ENCODE measurements around the gene UGT1A3. TPM values are rescaled to one million over a fixed set of nuclear protein-coding genes. Genes with fewer than 3 reads are reported as not detected.

The UGT1A3 gene
- total and polyA plus RNA-seq, 10 of the 15 experiments (the other 5 are each of a cell fraction or from before 2014, with no cell fraction given) = not detected

- H3K4me2 ChIP-seq (ENCODE audit: control insufficient read depth, insufficient read depth) = no peak overlapping the region
- H3K79me2 ChIP-seq (ENCODE audit: control insufficient read depth, insufficient read depth, low read length) = no peaks in the 10 kb centered on the region
- WGBS (ENCODE audit: insufficient coverage, insufficient replicate concordance, low lambda C conversion rate, missing lambda C conversion rate) = 60% methylated on average over 21 of the region's 21 CpGs
- H3K27me3 ChIP-seq (replicated peaks in 1 of 2; ENCODE audit: control insufficient read depth in 2 of 2, insufficient read depth in 2 of 2, low read length in 1 of 2) = no peaks in the 10 kb centered on the region; a peak in 3 of 4 replicates
- no peaks in the 10 kb centered on the region for H4K20me1 ChIP-seq (ENCODE audit: control insufficient read depth, insufficient read depth)
- ChIA-PET SMC1A (ENCODE audit: uncharacterized antibody, unreplicated experiment) (no interaction called here), CTCF (no interaction called here), RAD21 (ENCODE audit: unreplicated experiment) (no interaction called here), POLR2A (no interaction called here)
- no peak overlapping the region for H3K4me3 ChIP-seq
- FAIRE-seq = no peak
- ATAC-seq = no peak
- no peaks in the 10 kb centered on the region for H3K4me1 ChIP-seq (ENCODE audit: control insufficient read depth, insufficient read depth, low read length)
- intact Hi-C loops (cut with micrococcal nuclease; ENCODE audit: unreplicated experiment) = no loop called here
- H3K9ac ChIP-seq (ENCODE audit: control insufficient read depth, insufficient read depth, low read length) = no peak overlapping the region
- no peaks in the 10 kb centered on the region for H3K36me3 ChIP-seq (ENCODE audit: control insufficient read depth in 2 of 2, insufficient read depth in 2 of 2, low read length in 1 of 2)
- BruUV-seq (replicated peaks) = no TSS peak
- no peak overlapping the region for H3K27ac ChIP-seq (ENCODE audit: control insufficient read depth, insufficient read depth)
- DNase-seq (ENCODE audit: low read depth, low spot score) = no peak
- H2AFZ ChIP-seq (ENCODE audit: control insufficient read depth, low read depth, low read length) = no peak overlapping the region
- in situ Hi-C loops (cut with MboI) = no loop called here
- H3K9me3 ChIP-seq (replicated peaks; ENCODE audit: control insufficient read depth, insufficient read depth, low read length) = no peaks in the 10 kb centered on the region
- TF ChIP-seq BCL11A (IDR thresholded peaks at IDR 0.05; ENCODE audit: low read depth, low read length) = no peak
- TF ChIP-seq BCL3 (IDR thresholded peaks at IDR 0.05; ENCODE audit: borderline replicate concordance, insufficient read depth, low read depth, low read length, poor library complexity, severe bottlenecking) = no peak
- TF ChIP-seq SUZ12 (IDR thresholded peaks at IDR 0.05; ENCODE audit: unreplicated experiment) = no peak
- TF ChIP-seq CEBPZ (IDR thresholded peaks at IDR 0.05; ENCODE audit: low read depth, low read length) = no peak
- TF ChIP-seq TARDBP (IDR thresholded peaks at IDR 0.05; ENCODE audit: borderline replicate concordance) = no peak
- TF ChIP-seq RELA (IDR thresholded peaks at IDR 0.05; ENCODE audit: borderline replicate concordance, partially characterized antibody) = no peak
- TF ChIP-seq HDAC6 (IDR thresholded peaks at IDR 0.05; ENCODE audit: unreplicated experiment) = no peak
- TF ChIP-seq NR2C2 (IDR thresholded peaks at IDR 0.05; ENCODE audit: borderline replicate concordance, control insufficient read depth, insufficient read length, low read depth) = no peak
- no peak for TF ChIP-seq SUPT20H (IDR thresholded peaks at IDR 0.05; ENCODE audit: borderline replicate concordance, control insufficient read depth, low read depth, low read length)
- no peak for TF ChIP-seq ASH2L (IDR thresholded peaks at IDR 0.05; ENCODE audit: borderline replicate concordance, low read depth)
- TF ChIP-seq, protein P1, sequence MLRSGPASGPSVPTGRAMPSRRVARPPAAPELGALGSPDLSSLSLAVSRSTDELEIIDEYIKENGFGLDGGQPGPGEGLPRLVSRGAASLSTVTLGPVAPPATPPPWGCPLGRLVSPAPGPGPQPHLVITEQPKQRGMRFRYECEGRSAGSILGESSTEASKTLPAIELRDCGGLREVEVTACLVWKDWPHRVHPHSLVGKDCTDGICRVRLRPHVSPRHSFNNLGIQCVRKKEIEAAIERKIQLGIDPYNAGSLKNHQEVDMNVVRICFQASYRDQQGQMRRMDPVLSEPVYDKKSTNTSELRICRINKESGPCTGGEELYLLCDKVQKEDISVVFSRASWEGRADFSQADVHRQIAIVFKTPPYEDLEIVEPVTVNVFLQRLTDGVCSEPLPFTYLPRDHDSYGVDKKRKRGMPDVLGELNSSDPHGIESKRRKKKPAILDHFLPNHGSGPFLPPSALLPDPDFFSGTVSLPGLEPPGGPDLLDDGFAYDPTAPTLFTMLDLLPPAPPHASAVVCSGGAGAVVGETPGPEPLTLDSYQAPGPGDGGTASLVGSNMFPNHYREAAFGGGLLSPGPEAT (IDR thresholded peaks at IDR 0.05; ENCODE audit: low read depth) = no peak
- TF ChIP-seq, protein P2, sequence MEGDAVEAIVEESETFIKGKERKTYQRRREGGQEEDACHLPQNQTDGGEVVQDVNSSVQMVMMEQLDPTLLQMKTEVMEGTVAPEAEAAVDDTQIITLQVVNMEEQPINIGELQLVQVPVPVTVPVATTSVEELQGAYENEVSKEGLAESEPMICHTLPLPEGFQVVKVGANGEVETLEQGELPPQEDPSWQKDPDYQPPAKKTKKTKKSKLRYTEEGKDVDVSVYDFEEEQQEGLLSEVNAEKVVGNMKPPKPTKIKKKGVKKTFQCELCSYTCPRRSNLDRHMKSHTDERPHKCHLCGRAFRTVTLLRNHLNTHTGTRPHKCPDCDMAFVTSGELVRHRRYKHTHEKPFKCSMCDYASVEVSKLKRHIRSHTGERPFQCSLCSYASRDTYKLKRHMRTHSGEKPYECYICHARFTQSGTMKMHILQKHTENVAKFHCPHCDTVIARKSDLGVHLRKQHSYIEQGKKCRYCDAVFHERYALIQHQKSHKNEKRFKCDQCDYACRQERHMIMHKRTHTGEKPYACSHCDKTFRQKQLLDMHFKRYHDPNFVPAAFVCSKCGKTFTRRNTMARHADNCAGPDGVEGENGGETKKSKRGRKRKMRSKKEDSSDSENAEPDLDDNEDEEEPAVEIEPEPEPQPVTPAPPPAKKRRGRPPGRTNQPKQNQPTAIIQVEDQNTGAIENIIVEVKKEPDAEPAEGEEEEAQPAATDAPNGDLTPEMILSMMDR (IDR thresholded peaks at IDR 0.05 in 2 of 3, conservative IDR thresholded peaks at IDR 0.05 in 1 of 3; ENCODE audit: control insufficient read depth in 2 of 3, extremely low read depth in 1 of 3, insufficient read depth in 1 of 3, low read depth in 3 of 3, low read length in 3 of 3) = no peak
Observed at GRCh38 chr2:233822101-233822771, 93.4 kb downstream of the UGT1A3 start.

Measured in GM12878 (cell line).